NT2/D1 (cell line): Measurements from ENCODE around the gene RAPSN.

Experiments used
- DNase-seq: peaks from one replicate; pipeline ENCODE4 v3.0.0-alpha.2; 2011; ENCODE audit warnings: low read depth, low spot score
- H3K27me3 ChIP-seq: 2 replicates; pipeline ENCODE4 v1.6.0; 2011; ENCODE audit warnings: mild to moderate bottlenecking; ENCODE audit not compliant: insufficient read length, insufficient read depth
- H3K36me3 ChIP-seq: 2 replicates; pipeline ENCODE4 v1.6.1; 2011; ENCODE audit warnings: mild to moderate bottlenecking, low read length, mixed read lengths; ENCODE audit not compliant: insufficient read depth, insufficient read length
- H3K4me1 ChIP-seq: 2 replicates; pipeline ENCODE4 v1.5.1; 2011; ENCODE audit not compliant: insufficient read depth, insufficient read length
- H3K4me3 ChIP-seq: 2 replicates; pipeline ENCODE4 v1.5.1; 2011; ENCODE audit warnings: low read depth; ENCODE audit not compliant: insufficient read length
- H3K9ac ChIP-seq: 2 replicates; pipeline ENCODE4 v1.6.0; 2011; ENCODE audit warnings: low read depth; ENCODE audit not compliant: insufficient read length
- H3K9me3 ChIP-seq: 2 replicates; pipeline ENCODE4 v1.5.1; 2011; ENCODE audit warnings: mild to moderate bottlenecking, low read length; ENCODE audit not compliant: insufficient read depth
- SUZ12 ChIP-seq: IDR thresholded peaks from 2 replicates; pipeline ENCODE4 v1.6.1; 2011; ENCODE audit not compliant: insufficient read length, insufficient read depth; ENCODE audit errors: extremely low read depth
- YY1 ChIP-seq: IDR thresholded peaks from 2 replicates; pipeline ENCODE4 v1.6.1; 2011; ENCODE audit not compliant: insufficient read length, insufficient read depth
- ZNF274 ChIP-seq: IDR thresholded peaks from 2 replicates; pipeline ENCODE4 v1.6.1; 2011; ENCODE audit warnings: mild to moderate bottlenecking, low read depth, low read length

Gene RAPSN

DNA sequence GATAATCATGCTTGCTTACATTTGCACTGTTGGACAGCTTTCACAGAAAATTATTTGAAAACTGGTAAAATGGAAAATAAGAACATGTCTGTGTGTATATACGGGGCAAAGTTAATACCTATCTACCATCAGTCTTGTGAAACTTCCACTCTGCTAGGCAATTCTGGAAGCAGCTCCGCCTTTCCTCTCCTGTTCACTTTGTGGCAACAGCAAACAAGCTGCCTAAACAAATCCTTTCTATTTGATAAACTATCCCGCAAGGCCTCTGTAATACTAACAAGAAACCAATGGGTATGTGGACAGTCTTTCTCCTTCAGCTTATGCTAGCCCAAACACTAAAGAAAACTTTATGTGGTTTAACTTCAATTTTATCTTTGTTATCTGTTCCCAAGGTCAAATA is 39.2 kb upstream of the RAPSN start:
- TF ChIP-seq YY1: no peak
- TF ChIP-seq SUZ12: no peak
- no peak for TF ChIP-seq ZNF274
- Histone ChIP-seq H3K4me1 (no peaks in the 10 kb centered on the region), H3K9me3 (no peaks in the 10 kb centered on the region), H3K36me3 (peaks cover 68% of the 10 kb centered on the region), H3K9ac (no peak overlapping the region), H3K27me3 (no peaks in the 10 kb centered on the region), H3K4me3 (no peak overlapping the region)
- no peak for DNase-seq

DNA sequence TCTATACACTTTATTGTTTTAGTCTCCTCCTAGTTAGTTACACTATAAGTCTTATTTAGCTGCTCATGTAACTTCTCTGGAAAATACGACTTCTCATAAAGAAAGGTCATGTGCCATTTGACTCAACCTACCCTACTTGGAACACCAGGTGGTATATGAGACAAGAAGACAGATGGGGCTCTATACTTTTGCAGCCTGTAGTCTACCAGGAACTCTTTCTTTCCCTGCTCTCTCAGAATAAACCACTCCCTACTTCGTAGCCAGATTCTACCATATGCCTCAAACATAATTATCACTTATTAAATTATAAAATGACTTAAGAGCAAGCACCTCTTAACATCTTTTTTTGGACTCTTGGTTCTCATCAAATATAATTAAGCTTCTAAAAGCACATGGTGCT is 38.5 kb upstream of the RAPSN start:
- H3K9ac ChIP-seq: no peak overlapping the region
- peaks cover 73% of the 10 kb centered on the region for H3K36me3 ChIP-seq
- no peaks in the 10 kb centered on the region for H3K27me3 ChIP-seq
- H3K4me3 ChIP-seq: no peak overlapping the region
- no peaks in the 10 kb centered on the region for H3K4me1 ChIP-seq
- no peak for DNase-seq
- no peak for TF ChIP-seq SUZ12
- no peak for TF ChIP-seq ZNF274
- no peak for TF ChIP-seq YY1
- H3K9me3 ChIP-seq: no peaks in the 10 kb centered on the region

DNA sequence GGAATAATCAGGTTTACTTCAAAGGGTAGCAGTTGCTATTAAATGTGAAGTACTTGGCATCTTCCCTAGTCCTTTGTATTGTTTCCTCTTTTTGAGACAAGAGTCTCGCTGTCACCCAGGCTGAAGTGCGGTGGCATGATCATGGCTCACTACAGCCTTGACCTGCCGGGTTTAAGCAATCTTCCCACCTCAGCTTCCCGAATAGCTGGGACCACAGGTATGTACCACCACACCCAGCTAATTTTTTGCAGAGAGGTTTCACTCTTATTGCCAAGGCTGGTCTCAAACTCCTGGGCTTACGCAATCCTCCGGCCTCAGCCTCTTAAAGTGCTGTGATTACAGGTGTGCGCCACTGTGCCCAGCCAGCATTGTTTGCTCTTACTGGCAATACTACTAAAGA is 36.2 kb upstream of the RAPSN start:
- TF ChIP-seq SUZ12 (no peak), YY1 (no peak), ZNF274 (no peak)
- Histone ChIP-seq H3K9me3 (no peaks in the 10 kb centered on the region), H3K9ac (no peak overlapping the region), H3K27me3 (no peaks in the 10 kb centered on the region), H3K36me3 (peaks cover 84% of the 10 kb centered on the region), H3K4me3 (no peak overlapping the region), H3K4me1 (no peaks in the 10 kb centered on the region)
- DNase-seq: no peak

DNA sequence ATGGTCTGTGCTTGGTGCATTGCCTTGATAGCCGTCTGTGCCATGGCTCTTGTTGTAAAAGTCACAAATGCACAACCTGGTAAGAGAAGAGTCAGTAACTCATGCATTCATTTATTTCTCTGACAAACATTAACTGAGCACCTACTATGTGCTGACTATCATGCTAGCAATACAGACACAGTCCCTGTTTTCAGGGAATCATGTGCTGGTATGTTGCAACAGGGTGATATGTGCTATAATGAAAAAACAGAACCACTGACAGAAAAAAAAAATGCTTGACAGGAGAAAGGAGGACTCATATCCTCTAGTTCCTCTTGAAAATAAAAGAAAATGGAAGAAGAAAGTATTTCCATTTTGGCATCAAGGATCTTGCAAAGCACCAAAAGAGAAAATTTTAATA is 34.5 kb upstream of the RAPSN start:
- no peak for DNase-seq
- no peaks in the 10 kb centered on the region for H3K9me3 ChIP-seq
- no peak overlapping the region for H3K9ac ChIP-seq
- H3K4me3 ChIP-seq: no peak overlapping the region
- no peaks in the 10 kb centered on the region for H3K4me1 ChIP-seq
- H3K36me3 ChIP-seq: peaks cover 93% of the 10 kb centered on the region
- H3K27me3 ChIP-seq: no peaks in the 10 kb centered on the region
- no peak for TF ChIP-seq ZNF274
- no peak for TF ChIP-seq YY1
- no peak for TF ChIP-seq SUZ12

DNA sequence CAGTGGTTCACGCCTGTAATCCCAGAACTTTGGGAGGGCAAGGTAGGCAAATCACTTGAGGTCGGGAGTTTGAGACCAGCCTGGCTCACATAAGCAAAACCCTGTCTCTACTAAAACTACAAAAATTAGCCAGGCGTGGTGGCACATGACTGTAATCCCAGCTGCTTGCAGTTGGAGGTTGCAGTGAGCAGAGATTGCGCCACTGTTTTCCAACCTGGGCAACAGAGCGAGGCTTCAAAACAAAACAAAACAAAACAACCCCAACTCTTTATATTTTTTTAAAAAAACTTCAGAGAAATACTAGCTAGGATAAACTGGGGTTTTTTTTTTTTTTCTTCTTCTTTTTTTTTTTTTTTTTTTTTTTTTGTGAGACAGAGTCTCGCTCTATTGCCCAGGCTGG is 31.8 kb upstream of the RAPSN start:
- Histone ChIP-seq H3K36me3 (peaks cover 94% of the 10 kb centered on the region), H3K4me3 (no peak overlapping the region), H3K9me3 (no peaks in the 10 kb centered on the region), H3K4me1 (no peaks in the 10 kb centered on the region), H3K9ac (no peak overlapping the region), H3K27me3 (no peaks in the 10 kb centered on the region)
- DNase-seq: no peak
- TF ChIP-seq YY1 (no peak), SUZ12 (no peak)

DNA sequence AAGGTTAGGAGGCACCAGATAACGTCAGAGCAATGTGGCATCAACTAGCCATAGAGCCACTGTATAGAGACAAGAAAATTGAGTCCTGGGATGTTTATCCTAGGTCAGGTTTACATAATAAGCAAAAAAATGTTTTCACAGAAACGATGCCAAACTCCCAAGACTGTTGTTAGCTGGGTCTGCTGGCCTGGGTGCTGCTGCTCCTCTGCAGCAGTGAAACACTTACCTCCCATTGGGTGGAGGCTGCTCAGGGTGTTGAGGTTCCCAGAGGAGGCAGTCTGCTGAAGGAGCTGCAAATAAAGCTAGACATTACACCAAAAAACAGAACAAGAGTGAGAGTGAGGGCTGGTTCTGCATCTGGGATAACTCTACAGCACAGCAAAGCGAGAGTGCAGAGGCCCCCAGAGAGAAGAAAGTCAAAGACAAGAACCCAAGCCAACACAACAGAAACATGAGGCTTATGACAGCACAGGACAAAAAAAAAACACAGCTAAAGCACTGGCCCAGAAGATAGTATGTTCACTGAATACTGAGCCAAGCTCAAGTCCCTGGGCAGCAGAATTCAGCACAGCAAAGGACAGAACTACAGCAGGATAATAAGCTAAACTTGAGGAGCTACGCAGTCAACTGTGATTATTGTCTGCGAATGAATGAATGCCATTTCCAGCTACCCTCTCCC is 29.9 kb upstream of the RAPSN start:
- no peaks in the 10 kb centered on the region for H3K4me1 ChIP-seq
- no peak overlapping the region for H3K4me3 ChIP-seq
- H3K27me3 ChIP-seq: no peaks in the 10 kb centered on the region
- no peak overlapping the region for H3K9ac ChIP-seq
- no peak for TF ChIP-seq ZNF274
- TF ChIP-seq YY1: no peak
- no peak for TF ChIP-seq SUZ12
- H3K36me3 ChIP-seq: peaks cover 95% of the 10 kb centered on the region
- DNase-seq: no peak
- no peaks in the 10 kb centered on the region for H3K9me3 ChIP-seq

DNA sequence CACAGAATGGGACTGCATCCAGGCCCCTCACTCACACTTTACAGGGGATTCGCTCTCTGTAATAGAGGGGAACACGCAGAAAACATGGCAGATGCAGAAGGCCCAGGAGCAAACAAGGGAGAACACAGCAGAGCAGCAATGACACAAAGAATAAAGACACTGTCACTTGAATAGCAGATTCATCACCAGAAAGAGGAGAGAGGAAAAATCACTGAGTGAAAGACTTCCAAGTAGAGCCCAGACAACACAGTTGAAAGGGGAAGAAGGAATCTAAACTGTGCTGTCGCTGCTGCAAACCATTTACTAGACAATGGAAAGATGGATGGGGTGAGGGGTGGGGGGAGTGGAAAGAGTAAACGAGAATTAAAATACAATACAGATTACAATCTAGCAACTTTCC is 28.8 kb upstream of the RAPSN start:
- H3K36me3 ChIP-seq: peaks cover 96% of the 10 kb centered on the region
- H3K9me3 ChIP-seq: no peaks in the 10 kb centered on the region
- DNase-seq: no peak
- H3K27me3 ChIP-seq: no peaks in the 10 kb centered on the region
- no peaks in the 10 kb centered on the region for H3K4me1 ChIP-seq
- no peak overlapping the region for H3K9ac ChIP-seq
- no peak overlapping the region for H3K4me3 ChIP-seq
- TF ChIP-seq ZNF274: no peak
